Liver (tissue), 3 donors: Measurements from ENCODE around the gene PTH1R.

Experiments
- ATF3 ChIP-seq: IDR thresholded peaks from 2 replicates; pipeline ENCODE4 v1.6.1; 2016; ENCODE audit warnings: antibody characterized with exemption
- EGR1 ChIP-seq, 2 donors: IDR thresholded peaks; 2 replicates each; pipeline ENCODE4 v1.6.1; 2016 to 2018; ENCODE audit warnings: antibody characterized with exemption in 2 of 2, low read depth in 2 of 2
- GABPA ChIP-seq, 2 donors: IDR thresholded peaks in 1 of 2; conservative IDR thresholded peaks in 1 of 2; 2 replicates each; pipeline ENCODE4 v1.6.1; 2016; ENCODE audit warnings: antibody characterized with exemption in 2 of 2, mild to moderate bottlenecking in 1 of 2, moderate library complexity in 1 of 2
- HNF4A ChIP-seq, 2 donors: conservative IDR thresholded peaks; 2 replicates each; pipeline ENCODE4 v1.6.1; 2016; ENCODE audit warnings: antibody characterized with exemption in 2 of 2, mild to moderate bottlenecking in 2 of 2
- JUND ChIP-seq, 2 donors: IDR thresholded peaks; 2 replicates each; pipeline ENCODE4 v1.6.1; 2016; ENCODE audit warnings: antibody characterized with exemption in 2 of 2
- MAX ChIP-seq: IDR thresholded peaks from 2 replicates; pipeline ENCODE4 v1.6.1; 2016; ENCODE audit warnings: antibody characterized with exemption
- RAD21 ChIP-seq, 2 donors: IDR thresholded peaks; 2 replicates each; pipeline ENCODE4 v1.6.1; 2016; ENCODE audit warnings: antibody characterized with exemption in 2 of 2, mild to moderate bottlenecking in 2 of 2
- REST ChIP-seq: IDR thresholded peaks from 2 replicates; pipeline ENCODE4 v1.6.1; 2016; ENCODE audit warnings: antibody characterized with exemption, mild to moderate bottlenecking
- RXRA ChIP-seq, 2 donors: IDR thresholded peaks; 2 replicates each; pipeline ENCODE4 v1.6.1; 2017 to 2018; ENCODE audit warnings: antibody characterized with exemption in 2 of 2, mild to moderate bottlenecking in 1 of 2
- SP1 ChIP-seq: IDR thresholded peaks from 2 replicates; pipeline ENCODE4 v1.6.1; 2018; ENCODE audit warnings: antibody characterized with exemption, mild to moderate bottlenecking
- TAF1 ChIP-seq: conservative IDR thresholded peaks from 2 replicates; pipeline ENCODE4 v1.6.1; 2016; ENCODE audit warnings: antibody characterized with exemption, mild to moderate bottlenecking
- YY1 ChIP-seq: IDR thresholded peaks from 2 replicates; pipeline ENCODE4 v1.6.1; 2016; ENCODE audit warnings: antibody characterized with exemption, mild to moderate bottlenecking
- ZBTB33 ChIP-seq: IDR thresholded peaks from 2 replicates; pipeline ENCODE4 v1.6.1; 2016; ENCODE audit warnings: antibody characterized with exemption
- TF ChIP-seq, protein P1 (sequence below): fragments of 150-350 bp; IDR thresholded peaks from 2 replicates; pipeline ENCODE4 v1.5.1; 2017; ENCODE audit warnings: improper control_type of control experiment, low read depth, low read length; ENCODE audit not compliant: missing input control
- donor health status: healthy.
- donor health status: healthy.

DNA sequence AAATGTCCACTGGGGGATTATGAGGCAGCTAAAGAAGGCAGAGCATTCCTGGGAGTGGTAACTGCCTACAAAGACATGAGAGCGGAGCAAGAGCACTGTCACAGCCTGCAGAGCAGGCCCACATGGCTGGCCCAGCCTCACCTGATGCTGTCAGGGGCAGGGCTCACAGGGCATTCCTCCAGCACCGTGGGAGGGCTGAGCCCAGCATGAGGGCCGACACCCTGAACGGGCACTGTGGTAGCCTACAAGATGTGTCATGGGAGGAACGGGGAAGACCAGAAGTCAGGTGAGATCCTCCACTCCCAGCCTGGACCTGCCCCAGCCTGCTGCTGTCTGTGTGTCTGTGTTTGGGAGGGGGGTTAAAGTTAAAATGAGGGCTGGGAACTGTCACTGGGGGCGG lies 68.9 kb downstream of the PTH1R start:
- TF ChIP-seq YY1 (no peak), REST (no peak), TAF1 (no peak), HNF4A (conservative IDR thresholded peaks at IDR 0.05) (no peak), RXRA (IDR thresholded peaks at IDR 0.05) (no peak), SP1 (no peak), GABPA (IDR thresholded peaks at IDR 0.05 in 1 of 2, conservative IDR thresholded peaks at IDR 0.05 in 1 of 2) (no peak), MAX (no peak), JUND (IDR thresholded peaks at IDR 0.05) (no peak), ATF3 (no peak), RAD21 (IDR thresholded peaks at IDR 0.05) (no peak), EGR1 (IDR thresholded peaks at IDR 0.05; ENCODE audit: low read depth in 2 of 2) (no peak), ZBTB33 (no peak)
- TF ChIP-seq, protein P1, sequence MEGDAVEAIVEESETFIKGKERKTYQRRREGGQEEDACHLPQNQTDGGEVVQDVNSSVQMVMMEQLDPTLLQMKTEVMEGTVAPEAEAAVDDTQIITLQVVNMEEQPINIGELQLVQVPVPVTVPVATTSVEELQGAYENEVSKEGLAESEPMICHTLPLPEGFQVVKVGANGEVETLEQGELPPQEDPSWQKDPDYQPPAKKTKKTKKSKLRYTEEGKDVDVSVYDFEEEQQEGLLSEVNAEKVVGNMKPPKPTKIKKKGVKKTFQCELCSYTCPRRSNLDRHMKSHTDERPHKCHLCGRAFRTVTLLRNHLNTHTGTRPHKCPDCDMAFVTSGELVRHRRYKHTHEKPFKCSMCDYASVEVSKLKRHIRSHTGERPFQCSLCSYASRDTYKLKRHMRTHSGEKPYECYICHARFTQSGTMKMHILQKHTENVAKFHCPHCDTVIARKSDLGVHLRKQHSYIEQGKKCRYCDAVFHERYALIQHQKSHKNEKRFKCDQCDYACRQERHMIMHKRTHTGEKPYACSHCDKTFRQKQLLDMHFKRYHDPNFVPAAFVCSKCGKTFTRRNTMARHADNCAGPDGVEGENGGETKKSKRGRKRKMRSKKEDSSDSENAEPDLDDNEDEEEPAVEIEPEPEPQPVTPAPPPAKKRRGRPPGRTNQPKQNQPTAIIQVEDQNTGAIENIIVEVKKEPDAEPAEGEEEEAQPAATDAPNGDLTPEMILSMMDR: no peak
